NCI-H510A treated with DMSO at 0.1 percent for 48 hours (cell line): Measurements from ENCODE around the gene TNFAIP8L1.
A peak's percentile ranks its signal among the peaks of the same experiment; 100 is the strongest.

ENCODE experiments used
- DNase-seq: peaks from one replicate; lab custom pipeline; 2025; lab: John Stamatoyannopoulos, UW

TNFAIP8L1 gene

DNA sequence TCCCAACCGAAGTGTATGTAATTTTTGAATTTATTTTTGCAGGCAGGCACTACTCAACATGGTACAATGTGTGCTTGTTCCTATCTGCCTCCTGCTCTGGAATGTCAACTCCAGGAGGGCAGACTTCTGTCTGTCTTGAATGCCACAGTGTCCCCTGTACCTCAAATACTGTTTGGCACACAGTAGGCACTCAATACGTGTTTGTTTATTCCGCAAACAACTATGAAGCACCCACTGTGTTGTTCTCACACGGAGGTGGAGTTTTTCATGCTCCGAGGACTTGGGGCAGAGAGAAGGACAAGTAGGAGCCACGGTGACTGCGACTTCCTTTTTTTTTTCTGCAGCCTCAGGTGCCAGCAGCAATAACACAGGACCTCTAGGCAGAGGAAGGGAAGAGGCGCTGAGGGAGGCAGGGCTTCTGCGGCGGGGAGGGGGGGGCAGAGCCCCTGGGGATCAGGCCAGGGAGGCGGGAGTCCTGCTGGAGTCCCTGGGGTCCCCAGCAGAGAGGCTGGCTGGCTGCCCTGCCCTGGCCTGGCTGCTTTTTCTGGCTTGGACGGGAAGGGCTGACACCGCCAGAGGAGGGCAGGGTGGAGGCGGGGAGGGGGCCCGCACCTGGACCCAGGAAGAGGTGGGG lies 29.3 kb upstream of the TNFAIP8L1 start:
- no peak for DNase-seq

DNA sequence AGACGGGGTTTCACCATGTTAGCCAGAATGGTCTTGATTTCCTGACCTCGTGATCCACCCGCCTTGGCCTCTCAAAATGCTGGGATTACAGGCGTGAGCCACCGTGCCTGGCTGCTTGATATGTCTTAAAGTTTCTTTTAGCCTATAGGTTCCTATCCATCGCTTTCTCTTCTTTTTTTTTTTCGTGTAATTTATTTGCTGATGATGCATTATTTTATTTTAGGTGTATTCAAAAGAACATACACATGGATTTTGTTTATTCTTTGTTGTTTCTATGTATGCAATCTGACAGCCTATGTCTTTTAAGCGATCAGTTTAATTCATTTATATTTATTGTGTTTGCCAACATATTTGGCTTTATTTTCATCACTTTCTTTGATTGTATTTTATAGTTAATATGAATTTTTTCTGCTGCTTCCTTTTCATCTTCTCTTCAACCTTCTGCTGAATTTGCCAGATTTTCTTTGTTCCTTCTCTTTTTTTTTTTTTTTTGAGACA lies 26.0 kb upstream of the TNFAIP8L1 start:
- DNase-seq, result no peak

DNA sequence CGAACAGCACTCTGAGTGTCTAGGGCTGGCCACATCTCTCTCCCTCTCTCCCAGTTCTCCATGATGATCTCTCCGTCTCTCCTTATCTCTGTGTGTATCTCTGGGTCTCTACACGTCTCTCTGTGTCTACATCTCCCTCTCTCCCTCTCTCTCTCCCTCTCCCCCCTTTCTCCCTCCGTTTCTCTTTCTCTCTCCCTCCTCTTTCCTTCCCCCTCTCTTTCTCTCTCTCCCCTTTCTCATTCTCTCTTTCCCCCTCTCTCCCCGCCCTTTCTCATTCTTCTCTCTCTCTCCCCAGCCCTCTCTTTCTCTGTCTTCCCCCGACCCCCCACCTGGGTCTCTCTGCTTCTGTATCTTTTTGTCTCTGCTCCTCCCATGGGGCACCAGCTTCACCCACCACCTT lies 21.3 kb upstream of the TNFAIP8L1 start:
- no peak for DNase-seq

DNA sequence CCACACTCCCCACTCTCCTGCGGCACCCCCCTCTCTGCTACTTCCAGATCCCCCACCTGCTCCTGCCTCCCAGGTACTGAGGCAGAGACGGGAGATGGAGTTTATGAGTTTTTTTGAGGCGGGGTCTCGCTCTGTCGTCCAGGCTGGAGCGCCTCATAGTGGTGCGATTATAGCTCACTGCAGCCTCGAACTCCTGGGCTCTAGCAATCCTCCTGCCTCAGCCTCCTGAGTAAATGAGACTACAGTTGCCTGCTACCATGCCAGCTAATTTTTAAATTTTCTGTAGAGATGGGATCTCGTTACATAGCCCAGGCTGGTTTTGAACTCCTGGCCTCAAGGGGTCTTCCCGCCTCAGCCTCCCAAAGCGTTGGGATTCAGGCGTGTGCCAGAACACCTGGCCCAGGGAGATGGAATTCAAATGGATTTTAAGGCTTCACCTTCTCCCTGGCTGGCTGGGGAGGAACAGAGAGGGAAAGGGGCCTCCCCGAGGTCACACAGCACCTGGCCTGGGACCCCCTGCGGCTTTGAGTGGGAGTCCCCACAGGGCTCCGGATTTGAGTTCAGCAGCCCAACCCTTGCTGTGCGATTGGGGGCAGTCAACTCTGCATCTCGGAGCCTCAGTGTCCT lies 19.5 kb upstream of the TNFAIP8L1 start:
- DNase-seq, result no peak

DNA sequence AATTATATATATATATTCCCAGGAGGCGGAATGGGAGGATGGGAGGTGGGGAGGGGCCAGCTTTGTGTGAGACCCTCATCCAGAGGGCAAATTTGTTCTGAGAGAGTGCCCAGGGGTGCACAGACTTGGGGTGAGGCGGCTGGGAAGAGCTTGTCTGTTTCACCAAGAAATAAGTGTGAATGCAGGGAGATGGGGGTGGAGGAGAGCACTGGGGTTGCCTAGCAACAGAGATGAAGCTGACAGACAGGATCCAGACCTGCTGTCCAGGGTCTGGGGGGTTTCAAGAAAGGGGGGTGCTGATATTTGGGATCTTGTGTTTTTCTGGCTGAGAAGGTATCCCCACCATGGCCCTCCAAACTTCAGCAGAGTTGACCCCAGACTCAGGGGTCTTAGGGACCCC lies 18.6 kb upstream of the TNFAIP8L1 start:
- DNase-seq, result peak; percentile 5

DNA sequence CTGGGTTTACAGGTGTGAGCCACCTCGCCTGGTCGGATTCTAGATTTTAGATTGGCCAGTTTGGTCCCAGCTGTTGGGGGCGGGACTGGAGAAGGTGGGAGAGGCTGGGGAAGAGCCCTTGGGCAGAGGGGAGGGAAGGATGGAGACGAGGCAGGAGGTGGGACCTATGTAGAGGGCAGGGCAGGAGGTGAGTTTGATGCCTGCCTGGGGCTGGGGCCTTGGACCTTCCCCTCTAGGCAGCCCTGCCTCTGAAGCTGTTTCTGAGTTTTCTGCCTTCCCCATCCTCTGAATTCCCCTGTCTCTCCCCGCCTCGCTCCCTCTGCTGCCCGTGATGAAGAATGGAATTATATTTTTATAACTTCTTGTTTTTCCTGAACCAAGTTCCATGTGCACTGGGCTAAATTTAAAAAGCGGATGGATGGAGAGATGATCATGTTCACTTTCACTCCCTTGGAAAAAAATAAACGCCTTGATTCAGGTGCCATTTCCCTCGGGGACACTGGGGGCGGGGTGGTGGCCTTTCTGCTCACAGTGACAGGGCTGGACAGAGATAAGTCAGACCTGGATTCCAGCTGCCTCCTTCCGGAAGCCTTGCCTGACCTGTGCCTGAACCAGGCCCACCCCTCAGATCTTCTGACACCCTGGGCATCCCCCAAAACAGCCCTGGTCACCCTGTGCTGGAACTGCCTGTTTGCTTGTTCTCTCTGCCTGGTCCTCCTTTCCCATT lies 16.5 kb upstream of the TNFAIP8L1 start:
- DNase-seq, result no peak

DNA sequence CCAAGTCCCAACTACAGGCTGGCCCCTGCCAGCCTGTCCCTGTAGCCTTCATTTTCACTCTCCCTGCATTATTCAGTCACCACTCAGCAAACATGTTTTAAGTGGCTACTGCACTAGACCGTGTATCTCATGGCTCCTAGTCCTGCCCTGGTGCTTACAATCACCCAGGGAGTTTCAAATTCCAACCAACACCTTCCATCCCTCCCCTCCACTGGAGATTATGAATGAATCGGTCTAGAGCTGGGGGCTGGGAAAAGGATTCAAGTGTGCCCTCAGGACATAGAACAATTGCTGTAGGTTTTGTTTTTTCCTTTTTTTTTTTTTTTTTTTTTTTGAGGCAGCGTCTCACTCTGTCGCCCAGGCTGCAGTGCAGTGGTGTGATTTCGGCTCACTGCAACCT lies 15.0 kb upstream of the TNFAIP8L1 start:
- no peak for DNase-seq

DNA sequence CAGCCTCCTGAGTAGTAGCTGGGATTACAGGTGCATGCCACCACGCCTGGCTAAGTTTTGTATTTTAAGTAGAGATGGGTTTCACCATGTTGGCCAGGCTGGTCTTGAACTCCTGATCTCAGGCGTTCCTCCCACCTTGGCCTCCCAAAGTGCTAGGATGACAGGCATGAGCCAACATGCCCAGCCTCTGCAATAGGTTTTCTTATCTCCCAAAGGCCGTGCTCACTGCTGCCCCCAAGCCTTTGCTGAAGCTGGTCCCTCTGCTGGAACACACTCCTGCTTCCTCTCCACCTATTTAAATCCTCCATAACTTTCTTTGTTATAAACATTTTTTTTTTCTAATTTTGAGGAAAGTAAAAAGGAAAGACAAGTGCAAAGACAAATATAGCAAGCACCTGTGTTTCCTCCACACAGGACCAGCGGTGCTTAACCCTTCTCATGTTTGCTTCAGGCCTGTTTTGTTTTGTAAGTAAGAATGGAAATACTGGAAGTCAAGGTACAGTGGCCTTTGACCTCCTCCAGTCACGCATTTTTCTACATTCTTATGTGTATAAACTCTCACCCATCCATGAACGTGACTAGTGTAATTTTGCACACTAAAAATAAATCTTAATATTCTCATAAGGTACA lies 14.5 kb upstream of the TNFAIP8L1 start:
- DNase-seq, result peak; percentile 14

DNA sequence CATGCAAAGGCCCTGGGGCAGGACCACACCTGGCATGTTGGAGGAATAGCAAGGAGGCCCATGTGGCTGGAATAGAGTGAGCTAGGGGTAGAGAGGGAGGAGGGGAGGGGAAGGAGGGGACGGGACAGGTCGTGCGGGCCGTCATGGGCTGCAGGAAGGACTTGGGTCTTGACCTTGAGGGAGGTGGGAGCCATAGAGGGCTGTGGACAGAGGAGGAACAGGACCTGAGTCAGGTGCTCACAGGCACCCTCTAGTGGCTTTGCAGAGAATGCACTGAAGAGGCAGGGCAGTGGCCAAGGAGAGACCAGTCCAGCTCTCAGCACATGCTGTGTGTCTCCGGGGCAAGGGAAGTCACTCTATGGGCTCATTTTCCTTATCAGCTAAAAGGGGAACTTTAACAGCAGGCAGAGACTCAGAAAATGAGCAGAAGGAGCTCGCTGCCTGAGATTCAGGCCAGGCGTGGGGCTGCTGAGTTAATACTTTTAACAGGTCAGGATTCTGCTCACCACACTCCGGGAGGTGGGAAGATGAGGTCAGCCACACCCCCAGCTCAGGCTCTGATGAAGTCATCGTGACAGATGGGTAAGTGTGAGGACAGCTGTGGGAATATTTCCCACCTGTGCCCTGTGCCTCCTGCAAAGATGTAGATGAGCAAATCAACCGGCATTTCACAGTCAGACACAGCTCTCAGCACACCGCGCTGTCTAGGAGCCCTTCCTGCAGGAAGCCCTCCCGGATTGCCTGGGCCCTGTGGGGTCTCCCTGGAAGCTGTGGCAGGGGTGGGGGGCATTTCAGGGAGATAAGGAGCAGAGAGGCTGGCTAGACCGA lies 6.0 kb upstream of the TNFAIP8L1 start:
- peak; percentile 67 for DNase-seq

DNA sequence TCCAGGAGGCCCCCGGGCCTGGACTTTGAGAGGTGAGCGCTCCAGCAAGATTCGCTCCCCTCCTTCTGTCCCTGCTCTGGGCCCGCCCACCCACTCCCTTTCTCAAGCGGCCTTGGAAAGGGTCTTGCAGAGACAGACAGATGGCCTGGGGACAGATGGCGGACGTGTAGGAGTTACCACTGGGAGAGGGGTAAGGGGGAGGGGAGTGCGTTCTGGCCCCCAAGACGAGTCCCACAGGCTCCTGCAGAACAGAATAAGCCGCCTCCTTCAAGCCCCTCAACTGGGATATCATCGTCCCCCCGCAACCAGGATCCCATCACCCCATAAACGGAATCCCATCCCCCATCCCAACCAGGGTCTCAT lies 3.6 kb upstream of the TNFAIP8L1 start:
- no peak for DNase-seq

DNA sequence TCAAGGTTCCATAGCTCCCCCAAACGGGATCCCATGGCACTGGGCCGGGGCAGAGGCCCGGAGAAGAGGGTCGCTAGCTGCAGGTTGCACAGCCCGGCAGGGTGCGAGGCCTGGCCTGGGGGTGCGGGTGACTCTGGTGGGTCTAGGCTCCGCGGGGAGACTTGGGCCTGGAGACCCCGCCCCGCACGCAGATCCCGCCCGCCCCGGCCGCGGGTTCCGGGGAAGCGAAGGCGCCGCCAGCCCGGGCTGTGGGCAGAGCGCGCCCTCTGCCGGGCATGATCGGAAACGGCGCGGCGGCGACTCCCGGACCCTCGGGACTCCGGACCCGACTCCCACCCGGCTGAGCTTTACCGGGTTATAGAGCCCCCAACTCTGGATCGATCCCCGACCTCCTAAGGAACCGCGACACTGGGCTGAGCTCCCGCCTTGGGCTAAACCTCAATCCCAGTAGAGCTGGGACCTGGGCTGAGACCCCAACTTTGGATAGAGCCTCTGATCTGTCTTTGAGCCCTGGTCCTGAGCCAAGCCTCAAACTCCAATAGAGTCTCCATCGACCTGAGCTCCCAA lies 3.1 kb upstream of the TNFAIP8L1 start:
- peak; percentile 54 for DNase-seq

DNA sequence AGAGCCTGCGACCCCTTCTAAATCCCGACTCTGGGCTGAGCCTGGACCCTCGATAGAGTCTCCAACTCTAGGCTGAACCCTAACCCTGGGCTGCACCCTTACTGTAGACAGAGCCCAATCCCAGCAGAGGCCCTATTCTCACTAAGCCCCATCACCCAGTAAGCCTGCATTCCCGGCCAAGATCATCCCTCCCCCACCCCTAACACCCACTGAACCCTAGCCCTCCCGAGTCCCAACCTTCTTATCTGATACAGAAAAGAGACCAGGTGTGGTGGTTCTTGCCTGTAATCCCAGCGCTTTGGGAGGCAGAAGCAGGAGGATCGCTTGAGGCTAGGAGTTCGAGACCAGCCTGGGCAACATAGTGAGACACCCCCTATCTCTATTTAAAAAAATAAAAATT lies 2.6 kb upstream of the TNFAIP8L1 start:
- no peak for DNase-seq

DNA sequence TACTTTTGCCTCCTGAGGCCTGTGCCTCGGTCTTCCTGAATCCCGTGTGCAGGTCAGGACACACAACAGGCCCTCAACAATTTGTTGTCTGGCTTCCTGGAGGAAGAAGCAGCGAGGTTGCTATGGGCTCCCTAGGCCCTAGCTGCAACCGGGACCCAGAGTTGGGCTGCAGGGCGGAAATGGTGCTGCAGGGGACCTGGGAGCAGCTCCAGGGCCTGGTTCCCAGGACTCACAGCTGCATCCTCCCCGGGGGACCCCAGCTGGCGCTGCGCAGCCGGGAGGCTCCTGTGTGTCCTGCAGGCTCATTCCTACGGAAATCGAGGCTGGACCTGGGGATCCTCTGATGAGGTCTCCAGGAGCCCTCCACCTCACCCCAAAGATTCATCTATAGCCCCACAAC lies 999 bp upstream of the TNFAIP8L1 start:
- no peak for DNase-seq

DNA sequence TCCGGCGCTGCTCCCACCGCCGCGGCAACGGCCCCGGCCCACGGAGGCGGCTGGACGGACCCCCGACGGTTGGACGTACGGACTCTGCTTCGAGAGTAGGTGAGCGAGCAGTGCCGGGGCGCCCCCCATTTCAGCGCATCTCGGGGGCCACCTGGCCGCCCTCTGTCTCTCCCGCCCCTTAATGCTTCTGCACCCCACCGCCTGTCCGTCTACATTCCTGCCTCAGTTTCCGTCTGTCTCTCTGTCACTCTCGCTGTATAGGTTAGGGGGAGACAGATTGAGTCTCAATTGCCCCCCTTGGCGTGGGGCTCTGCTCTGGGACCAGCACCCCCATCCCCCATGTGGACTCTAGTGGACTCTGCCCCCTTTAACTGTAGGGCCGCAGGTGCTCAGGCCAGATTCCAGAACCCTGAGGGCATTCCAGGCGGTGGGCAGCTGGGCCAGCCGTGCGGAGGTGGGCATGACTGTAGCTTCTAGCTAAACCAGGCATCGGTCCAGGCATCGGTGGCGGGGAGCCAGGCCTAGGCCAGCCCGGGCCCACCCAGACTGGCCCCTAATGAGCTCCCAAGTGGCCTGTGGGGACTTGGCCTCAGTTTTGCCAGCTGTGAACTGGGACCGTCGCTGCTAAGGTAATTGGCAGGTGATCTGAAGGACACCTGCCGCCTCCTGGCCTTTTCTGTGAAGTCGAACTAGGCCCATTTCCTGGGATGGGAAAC lies 373 bp downstream of the TNFAIP8L1 start:
- no peak for DNase-seq

DNA sequence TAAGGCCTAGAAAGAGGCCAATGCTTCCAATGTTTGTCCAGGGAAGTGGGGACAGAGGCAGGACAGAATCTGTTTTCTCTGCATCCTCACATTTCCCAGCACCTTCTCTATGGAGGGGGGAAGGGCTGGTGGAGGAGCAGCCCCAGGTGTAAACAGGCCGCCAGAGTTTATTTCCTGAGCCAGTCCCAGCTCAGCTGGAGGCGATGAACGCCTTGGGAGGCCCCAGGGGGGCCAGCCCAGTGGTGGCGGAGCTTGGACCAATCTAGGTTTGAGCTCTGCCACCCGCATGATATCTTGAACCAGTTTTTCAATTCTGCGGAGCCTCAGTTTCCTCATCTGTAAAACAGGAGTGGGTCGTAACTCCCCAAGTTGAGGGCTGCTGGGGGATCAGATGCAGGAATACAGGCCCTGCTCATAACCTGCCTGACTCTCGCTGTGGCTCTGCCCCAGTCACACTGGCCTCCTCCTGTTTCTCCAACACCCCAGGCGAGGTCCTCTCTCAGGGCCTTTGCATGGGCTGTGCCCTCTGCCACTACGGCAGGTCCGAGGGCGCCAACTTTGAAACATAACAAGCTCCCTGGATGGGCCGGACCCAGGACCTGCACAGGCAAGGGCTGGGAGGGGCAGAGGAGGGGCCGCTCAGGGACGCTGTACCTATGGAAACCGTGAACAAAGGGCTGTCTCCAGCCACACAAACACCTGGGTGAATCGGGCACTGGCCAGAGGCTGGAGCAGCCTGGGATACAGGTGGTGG lies 1.1 kb downstream of the TNFAIP8L1 start:
- no peak for DNase-seq

DNA sequence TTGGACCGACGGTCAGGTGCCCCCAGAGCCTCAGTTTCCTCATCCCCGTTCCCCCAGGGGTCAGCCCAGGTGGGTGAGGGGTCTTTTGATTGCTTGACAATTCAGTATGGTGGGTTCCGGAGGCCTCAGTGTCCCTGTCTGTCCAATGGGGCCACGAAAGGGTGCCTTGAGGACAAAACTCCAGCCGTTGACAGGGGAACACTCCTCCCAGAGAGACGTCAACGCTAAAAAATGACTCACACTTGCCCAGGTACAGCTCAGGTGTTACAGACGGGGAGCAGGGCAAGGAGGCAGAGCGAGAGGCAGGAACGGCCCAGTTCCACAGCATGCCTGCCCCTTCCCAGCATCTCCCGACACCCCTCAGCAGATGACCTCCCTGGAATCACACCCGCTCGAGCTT lies 1.8 kb downstream of the TNFAIP8L1 start:
- DNase-seq, result no peak

DNA sequence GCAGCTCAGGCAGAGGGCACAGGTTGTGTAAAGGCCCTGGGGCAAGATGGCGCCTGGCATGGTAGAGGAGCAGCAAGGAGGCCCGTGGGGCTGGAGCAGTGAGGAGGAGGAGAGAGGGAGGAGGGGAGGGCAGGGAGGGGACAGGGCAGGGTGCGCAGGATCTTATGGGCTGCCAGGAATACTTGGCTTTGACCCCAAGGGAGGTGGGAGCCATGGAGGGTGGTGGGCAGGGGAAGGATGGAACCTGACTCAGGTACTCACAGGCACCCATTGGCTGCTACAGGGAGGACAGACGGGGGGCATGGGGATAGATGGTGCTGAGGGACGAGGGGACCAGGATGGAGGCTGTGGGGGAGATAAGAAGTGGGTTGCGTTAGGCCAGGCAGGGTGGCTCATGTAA lies 3.3 kb downstream of the TNFAIP8L1 start:
- no peak for DNase-seq

DNA sequence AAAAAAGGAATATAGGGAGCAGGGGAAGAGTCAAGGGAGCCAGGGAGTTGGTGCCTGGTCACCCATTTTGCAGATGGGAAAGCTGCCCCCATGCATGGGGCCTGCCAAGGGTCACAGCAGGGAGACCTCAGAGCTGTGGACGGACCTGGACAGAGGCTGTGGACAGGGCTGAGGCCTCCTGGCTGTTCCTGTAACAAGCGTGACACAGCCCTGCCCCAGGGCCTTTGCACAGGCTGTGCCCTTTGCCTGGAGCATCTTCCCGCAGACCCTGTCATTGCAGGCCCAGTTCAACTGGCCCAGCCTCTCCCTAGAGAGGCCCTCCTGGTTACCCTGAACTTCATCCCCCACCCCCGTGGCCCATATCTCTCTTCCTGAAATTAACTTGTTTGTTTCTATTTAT lies 6.4 kb downstream of the TNFAIP8L1 start:
- DNase-seq, result no peak

DNA sequence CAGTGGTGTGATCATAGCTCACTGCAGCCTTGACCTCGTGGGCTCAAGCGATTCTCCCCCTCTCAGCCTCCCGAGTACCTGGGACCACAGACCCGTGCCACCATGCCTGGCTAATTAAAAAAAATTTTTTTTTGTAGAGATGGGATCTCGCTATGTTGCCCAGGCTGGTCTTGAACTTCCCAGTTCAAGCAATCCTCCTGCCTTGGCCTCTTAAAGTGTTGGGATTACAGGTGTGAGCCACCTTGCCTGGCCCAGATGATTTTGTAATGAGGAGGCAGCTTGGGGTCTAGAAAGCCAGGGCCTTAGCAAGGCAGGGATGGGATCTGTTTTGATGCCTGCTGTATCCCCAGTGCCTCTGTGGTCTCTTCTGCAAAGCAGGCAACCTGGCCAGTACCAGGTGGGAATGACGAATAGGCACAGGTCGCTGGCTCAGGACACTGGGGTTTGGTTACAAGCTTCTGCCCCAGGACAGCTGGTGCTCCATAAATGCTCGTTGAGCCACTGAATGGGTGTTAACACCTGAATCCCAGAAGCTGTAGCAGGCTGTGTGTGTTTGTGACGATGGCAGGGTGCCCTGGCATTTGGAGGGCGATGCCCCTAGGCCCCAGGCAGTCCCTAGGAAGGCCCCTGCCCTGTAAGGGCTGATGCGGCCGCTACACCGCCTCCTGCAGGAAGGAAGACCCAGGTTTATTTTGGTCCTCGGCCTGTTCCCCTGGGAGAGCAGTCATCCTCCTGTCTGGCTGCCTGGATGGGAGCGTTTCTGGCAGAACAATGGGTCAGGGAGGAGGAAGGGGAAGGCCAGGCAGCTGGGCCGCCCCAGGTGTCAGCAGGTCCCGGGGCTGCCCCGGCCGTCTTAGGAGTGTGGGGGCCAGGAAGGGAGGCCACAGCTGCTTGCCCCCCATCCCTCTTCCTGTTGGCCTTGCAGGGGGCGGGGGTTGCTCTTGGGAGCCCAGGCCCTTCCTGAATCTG lies 8.6 kb downstream of the TNFAIP8L1 start:
- DNase-seq, result no peak
